Stimulated activated CD8-positive, alpha-beta memory T cell treated with anti-CD3 and anti-CD28 coated beads, Interleukin-7, amount 100 ng/mL, for 48 hours (primary cell): ENCODE results near the gene FAM120A.

Experiments used
- DNase-seq, 2 donors: peaks; one replicate each; pipeline ENCODE4 v3.0.0-alpha.2; 2020; ENCODE audit warnings: low read depth in 1 of 2; ENCODE audit errors: extremely low read depth in 1 of 2

Gene FAM120A

DNA sequence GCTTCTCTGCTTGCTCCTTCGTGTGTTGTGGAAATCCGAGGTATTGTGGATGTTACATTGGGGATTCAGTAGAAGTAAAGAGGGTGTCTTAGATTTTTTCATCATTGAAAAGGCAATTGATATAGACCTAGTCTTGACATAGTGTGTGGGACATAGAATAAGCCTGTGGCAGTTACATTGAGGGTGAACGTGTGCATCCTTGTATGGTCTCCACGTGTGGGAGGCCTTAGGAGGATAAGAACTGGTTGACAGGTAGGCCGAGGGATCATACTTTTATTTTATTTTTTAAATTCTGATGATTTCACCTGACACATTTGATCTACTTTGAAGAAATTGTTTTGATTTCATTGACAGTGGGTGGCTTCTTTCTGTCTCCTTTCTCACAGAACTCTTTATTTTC lies 18.9 kb downstream of the FAM120A start:
- no peak for DNase-seq

DNA sequence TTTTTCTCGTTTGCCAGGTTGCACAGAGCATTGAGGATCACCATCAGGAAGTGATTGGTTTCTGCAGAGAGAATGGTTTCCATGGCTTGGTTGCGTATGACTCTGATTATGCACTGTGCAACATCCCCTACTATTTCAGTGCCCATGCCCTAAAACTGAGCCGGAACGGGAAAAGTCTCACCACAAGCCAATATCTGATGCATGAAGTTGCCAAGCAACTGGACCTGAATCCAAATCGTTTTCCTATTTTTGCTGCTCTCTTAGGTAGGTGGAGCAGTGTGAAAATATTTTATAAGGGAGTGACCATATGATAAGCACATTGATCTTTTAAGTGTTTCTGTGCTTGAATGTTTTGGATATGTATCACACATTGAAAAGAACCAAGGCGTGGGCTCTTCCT lies 19.6 kb downstream of the FAM120A start:
- DNase-seq, result no peak

GRCh38 chr9:93473411-93473810 lies 21.9 kb downstream of the FAM120A start:
- DNase-seq, result no peak

DNA sequence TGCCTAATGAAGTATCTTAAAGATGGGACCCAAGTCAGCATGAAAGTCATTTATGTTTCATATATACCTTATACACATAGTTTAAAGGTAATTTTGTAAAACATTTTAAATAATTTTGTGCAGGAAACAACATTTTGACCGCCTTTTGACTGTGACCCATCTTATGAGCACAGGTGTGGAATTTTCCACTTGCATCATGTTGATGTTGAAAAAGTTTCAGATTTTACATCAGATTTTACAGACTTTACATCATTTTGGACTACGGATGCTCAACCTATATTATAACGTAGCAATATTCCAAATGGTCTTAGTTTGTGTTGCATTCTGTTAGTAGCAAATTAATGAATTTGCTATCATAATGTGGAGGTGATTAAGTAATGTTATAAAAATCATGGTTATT lies 23.6 kb downstream of the FAM120A start:
- DNase-seq, result no peak

- DNase-seq, result no peak
These were observed 24.4 kb downstream of the FAM120A start for GRCh38 chr9:93475856-93476255.

GRCh38 chr9:93476924-93477323 lies 25.4 kb downstream of the FAM120A start:
- DNase-seq, result no peak

- no peak for DNase-seq
These were observed 25.9 kb downstream of the FAM120A start for GRCh38 chr9:93477397-93477796.

GRCh38 chr9:93479726-93480125 lies 28.2 kb downstream of the FAM120A start:
- DNase-seq, result no peak

DNA sequence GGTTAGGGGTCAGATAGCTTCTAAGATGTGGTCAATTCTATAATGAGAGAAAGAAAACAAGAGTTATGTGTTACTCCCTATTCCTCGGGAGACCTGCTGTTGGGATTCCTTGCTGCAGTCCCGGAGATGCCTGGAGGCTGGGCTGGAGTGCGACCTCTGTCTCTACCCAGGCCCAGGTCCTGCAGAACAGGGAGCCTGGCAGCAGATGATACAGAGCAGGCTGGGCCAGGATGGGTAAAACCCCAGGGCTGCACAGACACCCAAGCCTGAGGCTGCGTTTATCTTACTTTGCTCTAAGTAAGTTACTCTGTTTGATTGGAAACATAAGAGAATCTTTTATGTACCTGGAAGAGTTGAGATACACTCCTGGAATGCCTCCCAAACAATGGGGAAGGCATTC lies 28.8 kb downstream of the FAM120A start:
- DNase-seq, result no peak

GRCh38 chr9:93480728-93481324 lies 29.3 kb downstream of the FAM120A start:
- no peak for DNase-seq

GRCh38 chr9:93483497-93483896 lies 32.0 kb downstream of the FAM120A start:
- DNase-seq, result no peak

DNA sequence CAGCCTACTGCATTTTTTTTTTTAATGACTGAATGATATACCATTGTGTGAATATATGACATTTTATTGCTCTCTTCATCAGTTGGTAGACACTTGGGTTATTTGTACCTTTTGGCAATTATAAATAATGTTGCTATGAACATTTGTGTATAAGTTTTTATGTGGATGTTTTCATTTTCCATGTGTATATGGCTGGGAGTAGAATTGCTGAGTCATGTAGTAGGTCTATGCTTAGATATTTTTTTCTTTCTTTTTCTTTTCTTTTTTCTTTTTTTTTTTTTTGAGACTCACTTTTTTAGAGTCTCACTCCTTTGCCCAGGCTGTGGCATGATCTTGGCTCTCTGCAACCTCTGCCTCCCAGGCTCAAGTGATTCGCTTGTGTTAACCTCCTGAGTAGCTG lies 34.8 kb downstream of the FAM120A start:
- DNase-seq, result no peak

- no peak for DNase-seq
These were observed 36.8 kb downstream of the FAM120A start for GRCh38 chr9:93488244-93488643.

GRCh38 chr9:93491593-93492232 lies 40.2 kb downstream of the FAM120A start:
- DNase-seq, result no peak

DNA sequence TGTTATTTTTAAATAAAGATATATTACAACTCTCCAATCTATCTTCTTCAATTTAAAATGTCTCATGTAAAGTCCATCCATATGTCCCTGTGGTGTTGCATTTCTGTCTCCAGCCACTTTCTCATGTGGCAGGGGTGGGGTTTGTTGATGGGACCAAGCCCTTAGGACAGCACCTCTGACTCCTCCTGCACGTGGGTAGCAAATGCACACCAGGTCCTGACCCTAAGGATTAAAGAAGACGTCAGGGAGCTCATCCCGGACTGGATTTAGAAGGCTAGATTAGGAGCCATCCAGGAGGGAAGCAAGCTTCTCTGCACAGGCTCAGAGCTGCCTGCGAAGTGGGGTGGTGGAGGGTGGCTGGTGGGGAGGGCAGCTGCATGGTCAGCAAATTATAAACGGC lies 40.8 kb downstream of the FAM120A start:
- no peak for DNase-seq

GRCh38 chr9:93493949-93494348 lies 42.5 kb downstream of the FAM120A start:
- DNase-seq, result no peak

- no peak for DNase-seq
These were observed 44.8 kb downstream of the FAM120A start for GRCh38 chr9:93496285-93496684.

- DNase-seq, result no peak
These were observed 49.2 kb downstream of the FAM120A start for GRCh38 chr9:93500571-93501298.

DNA sequence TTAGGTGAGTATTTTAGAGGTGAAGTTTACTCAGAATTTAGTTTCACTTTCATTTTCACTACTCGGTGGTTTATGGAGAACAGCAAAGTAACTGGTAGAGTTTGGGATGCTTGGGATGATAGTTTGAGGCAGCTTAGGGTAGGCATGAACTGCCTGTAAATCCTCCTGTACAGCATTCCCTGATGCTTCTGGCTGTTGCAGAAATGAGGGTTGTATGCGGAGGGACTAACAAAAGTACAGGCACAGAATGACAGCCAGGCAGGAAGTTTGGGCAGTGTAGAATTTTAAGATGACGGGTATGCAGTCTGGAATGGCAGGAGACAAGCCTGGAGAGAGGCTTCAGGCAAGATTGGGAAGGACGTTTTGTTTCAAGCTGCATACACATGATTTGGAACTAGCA lies 49.9 kb downstream of the FAM120A start:
- DNase-seq, result no peak

- DNase-seq, result no peak
These were observed 51.9 kb downstream of the FAM120A start for GRCh38 chr9:93503381-93503780.

- DNase-seq, result no peak
These were observed 54.2 kb downstream of the FAM120A start for GRCh38 chr9:93505541-93506132.

DNA sequence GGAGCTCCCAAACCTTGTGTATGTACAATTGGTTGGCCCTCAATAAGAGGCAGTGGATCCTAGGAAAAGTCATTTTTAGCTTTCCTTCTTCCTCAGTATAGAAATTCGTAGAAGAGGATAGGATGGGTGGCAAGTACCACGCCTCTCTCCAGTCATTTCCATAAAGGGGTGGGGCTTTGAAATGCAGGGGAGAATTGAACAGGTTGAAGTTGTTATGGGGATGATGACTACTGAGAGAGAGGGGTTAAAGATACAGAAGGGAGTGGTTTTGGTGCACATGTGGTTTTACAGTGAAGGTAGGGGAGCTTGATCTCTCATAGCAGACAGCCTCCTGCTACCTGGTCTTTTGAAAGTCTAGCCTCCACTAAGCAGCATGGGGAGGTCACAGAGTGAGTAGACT lies 56.3 kb downstream of the FAM120A start:
- no peak for DNase-seq
